Heart left ventricle (tissue), 16 donors: ENCODE results near the gene TSNAXIP1. TPM values are rescaled to one million over a fixed set of nuclear protein-coding genes. Genes with fewer than 3 reads are reported as not detected.

ENCODE experiments used
- ATAC-seq, 4 donors: fragments of 200-7000 bp; cut with Tn5 transposase; one replicate each; pipeline ENCODE4 v1.9.1; 2020 to 2022; ENCODE audit warnings: moderate library complexity in 4 of 4, mild to moderate bottlenecking in 3 of 4, moderate number of reproducible peaks in 1 of 4
- DNase-seq, 5 donors: peaks; one replicate each; pipeline ENCODE4 v3.0.0-alpha.2; 2020
- H3K27ac ChIP-seq, 12 donors: fragments of 200-600 bp; sonication (generic) in 4 of 12; one replicate each; pipeline versions ENCODE4 v1.5.0 to v1.8.0; 2016 to 2022; ENCODE audit warnings: mild to moderate bottlenecking in 2 of 12
- H3K27me3 ChIP-seq, 9 donors: fragments of 200-600 bp; sonication (generic) in 2 of 9; one replicate each; pipeline versions ENCODE4 v1.5.1 to v1.8.0; 2016 to 2022; ENCODE audit warnings: mild to moderate bottlenecking in 3 of 9
- H3K36me3 ChIP-seq, 9 donors: fragments of 200-600 bp; sonication (generic) in 2 of 9; one replicate each; pipeline versions ENCODE4 v1.5.0 to v1.8.0; 2018 to 2022; ENCODE audit warnings: mild to moderate bottlenecking in 2 of 9
- H3K4me1 ChIP-seq, 12 donors: fragments of 200-600 bp; sonication (generic) in 4 of 12; one replicate each; pipeline versions ENCODE4 v1.5.0 to v1.8.0; 2016 to 2022; ENCODE audit warnings: mild to moderate bottlenecking in 3 of 12
- H3K4me3 ChIP-seq, 12 donors: fragments of 200-600 bp; sonication (generic) in 4 of 12; one replicate each; pipeline versions ENCODE4 v1.5.0 to v1.8.0; 2017 to 2022; ENCODE audit warnings: mild to moderate bottlenecking in 9 of 12, moderate library complexity in 4 of 12
- H3K9me3 ChIP-seq, 12 donors: fragments of 200-600 bp; sonication (generic) in 4 of 12; one replicate each; pipeline versions ENCODE4 v1.5.0 to v1.8.0; 2016 to 2022; ENCODE audit warnings: mild to moderate bottlenecking in 1 of 12
- POLR2A ChIP-seq, 2 donors: fragments of 450-650 bp; IDR thresholded peaks; one replicate each; pipeline ENCODE4 v1.6.1; 2017; ENCODE audit warnings: antibody characterized with exemption in 2 of 2, mild to moderate bottlenecking in 2 of 2, moderate library complexity in 2 of 2
- WGBS, 4 donors: extraction: QIAGEN DNeasy Blood & Tissue Kit in 2 of 4; methylation state at CpG; one replicate each; pipeline versions ENCODE4 v1.1.5 to v1.1.7; 2013 to 2018; 5-methylcytosine and 5-hydroxymethylcytosine counted together
- intact Hi-C, 10 donors: fragments of 100-400 bp; cut with DNase I; formaldehyde crosslinking; loops; one replicate each; pipeline versions ENCODE4 v1.11.1 to v1.14.2; 2022
- polyA plus RNA-seq, 2 donors: library from polyadenylated mRNA; stranded (reverse); fragments of 200-250 nt; gene quantifications; one replicate each; pipeline ENCODE4 v1.2.3, GENCODE V29; 2013
- total RNA-seq, 9 donors: library from RNA; depleted of rRNA in 2 of 9; stranded (reverse); fragments of >200 nt in 2 of 9; fragmentation: NEBNext Ultra II Directional in 3 of 9; extraction: Animal tissue kit (Norgen Biotek cat#: 25700) in 3 of 9; gene quantifications; one replicate each; pipeline versions ENCODE4 v1.1.0 to v1.2.4, GENCODE V29; 2016 to 2023
- TF ChIP-seq, protein P1 (sequence below), 12 donors: fragments of 200-600 bp; sonication (generic) in 4 of 12; IDR thresholded peaks; one replicate each; pipeline versions ENCODE4 v1.5.0 to v1.8.0; 2018 to 2022; ENCODE audit warnings: antibody characterized with exemption in 12 of 12, mild to moderate bottlenecking in 5 of 12
- donor health status: ischemic (EF 13 %, LVEDD 7.1; RV severe dilation, severe dysfunction).
- donor health status: healthy with polysubstance abuse.
- donor health status: DM: no; HTN: yes; CAD: no.
- donor health status: DM: no; HTN: no; CAD: no.
- donor health status: ischemic (EF 25% LVEDD 6.9; RV normal size, moderate dysfunction).
- donor health status: ischemic (EF 25% LVEDD 5.7; RV mildly dilated, moderate dysfunction).
- donor health status: healthy.
- donor health status: DM: yes; HTN: yes; CAD: no.
- donor health status: ischemic (EF 35%, LVEDD 5.7; RV mildly dilated, moderate dysfunction).
- donor health status: nonischemic (EF 11% LVEDD 7.7; RV severe dilation, severe dysfunction).
- donor health status: DM: yes; HTN: yes; CAD: no.
- donor health status: PGD.
- donor health status: ischemic (EF 29% LVEDD 5.4; RV normal size, mild dysfunction).
- donor health status: nonischemic (EF 23%, LVEDD 6.1; RV moderate dilation, normal function).

The TSNAXIP1 gene
- total and polyA plus RNA-seq, 11 donors: 0.16 to 0.93 (median 0.57) TPM; not detected in 1

DNA sequence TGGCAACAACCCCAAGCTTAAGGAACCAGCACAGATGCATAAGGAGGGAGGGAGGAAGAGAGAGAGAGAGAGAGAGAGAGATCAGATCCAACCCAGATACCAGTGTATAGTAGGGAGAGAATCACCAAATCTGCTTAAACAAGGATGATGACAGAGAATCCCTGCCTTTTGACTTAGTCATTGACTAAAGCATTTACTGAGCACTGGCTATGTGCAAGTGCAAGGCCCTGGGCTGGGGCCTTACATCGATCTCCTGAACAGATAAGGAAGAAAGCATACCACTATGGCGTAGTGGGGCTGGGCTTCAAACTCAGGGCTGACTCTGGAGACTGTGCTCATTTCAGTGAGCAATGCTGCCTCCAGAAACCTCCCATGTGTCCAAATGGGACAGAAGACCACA lies 15.8 kb downstream of the TSNAXIP1 start:
- Histone ChIP-seq H3K9me3 (no peaks in the 10 kb centered on the region), H3K4me3 (no peak overlapping the region), H3K36me3 (peaks cover 0 to 11% (median 0%) of the 10 kb centered on the region in 9 donors), H3K4me1 (no peaks in the 10 kb centered on the region), H3K27me3 (no peaks in the 10 kb centered on the region), H3K27ac (no peak overlapping the region)
- DNase-seq (no peak), ATAC-seq (no peak)
- intact Hi-C loops: no loop called here
- 84 to 91% (median 86%) methylated on average over 2 of the region's 2 CpGs for WGBS, 4 donors
- TF ChIP-seq, protein P1, sequence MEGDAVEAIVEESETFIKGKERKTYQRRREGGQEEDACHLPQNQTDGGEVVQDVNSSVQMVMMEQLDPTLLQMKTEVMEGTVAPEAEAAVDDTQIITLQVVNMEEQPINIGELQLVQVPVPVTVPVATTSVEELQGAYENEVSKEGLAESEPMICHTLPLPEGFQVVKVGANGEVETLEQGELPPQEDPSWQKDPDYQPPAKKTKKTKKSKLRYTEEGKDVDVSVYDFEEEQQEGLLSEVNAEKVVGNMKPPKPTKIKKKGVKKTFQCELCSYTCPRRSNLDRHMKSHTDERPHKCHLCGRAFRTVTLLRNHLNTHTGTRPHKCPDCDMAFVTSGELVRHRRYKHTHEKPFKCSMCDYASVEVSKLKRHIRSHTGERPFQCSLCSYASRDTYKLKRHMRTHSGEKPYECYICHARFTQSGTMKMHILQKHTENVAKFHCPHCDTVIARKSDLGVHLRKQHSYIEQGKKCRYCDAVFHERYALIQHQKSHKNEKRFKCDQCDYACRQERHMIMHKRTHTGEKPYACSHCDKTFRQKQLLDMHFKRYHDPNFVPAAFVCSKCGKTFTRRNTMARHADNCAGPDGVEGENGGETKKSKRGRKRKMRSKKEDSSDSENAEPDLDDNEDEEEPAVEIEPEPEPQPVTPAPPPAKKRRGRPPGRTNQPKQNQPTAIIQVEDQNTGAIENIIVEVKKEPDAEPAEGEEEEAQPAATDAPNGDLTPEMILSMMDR (IDR thresholded peaks at IDR 0.05): no peak
- no peak for TF ChIP-seq POLR2A (IDR thresholded peaks at IDR 0.05)

DNA sequence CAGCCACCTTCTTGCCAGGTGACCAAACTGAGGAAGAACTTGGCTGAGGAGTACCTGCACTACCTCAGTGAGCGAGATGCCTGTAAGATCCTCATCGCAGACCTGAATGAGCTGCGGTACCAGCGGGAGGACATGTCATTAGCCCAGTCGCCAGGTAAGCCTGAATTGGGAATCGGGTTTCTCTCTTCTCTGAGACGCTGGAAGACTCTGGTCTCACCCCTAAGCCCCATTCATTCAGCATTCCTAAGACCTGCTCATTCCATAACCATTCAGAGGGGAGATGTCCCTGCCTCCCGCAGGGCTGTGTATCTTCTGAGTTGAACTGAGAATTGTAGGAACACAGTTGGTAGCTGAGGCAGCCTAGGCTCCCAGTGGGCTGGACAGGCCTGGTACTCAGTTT lies 18.4 kb downstream of the TSNAXIP1 start:
- Histone ChIP-seq H3K36me3 (peaks cover 0 to 38% (median 20%) of the 10 kb centered on the region in 9 donors), H3K27me3 (no peaks in the 10 kb centered on the region), H3K4me3 (no peak overlapping the region), H3K4me1 (no peaks in the 10 kb centered on the region), H3K27ac (no peak overlapping the region), H3K9me3 (no peaks in the 10 kb centered on the region)
- ATAC-seq: no peak
- TF ChIP-seq, protein P1 (IDR thresholded peaks at IDR 0.05): no peak
- TF ChIP-seq POLR2A (IDR thresholded peaks at IDR 0.05): no peak
- 87 to 91% (median 88%) methylated on average over 8 of the region's 8 CpGs for WGBS, 4 donors
- peak in 1 of 5 donors; percentile 11 for DNase-seq
- intact Hi-C loops: loop anchor here in 1 of 10 donors (5.0 kb wide), 2 partner anchors 153 to 217 kb away; no protein-coding TSS in a partner anchor

DNA sequence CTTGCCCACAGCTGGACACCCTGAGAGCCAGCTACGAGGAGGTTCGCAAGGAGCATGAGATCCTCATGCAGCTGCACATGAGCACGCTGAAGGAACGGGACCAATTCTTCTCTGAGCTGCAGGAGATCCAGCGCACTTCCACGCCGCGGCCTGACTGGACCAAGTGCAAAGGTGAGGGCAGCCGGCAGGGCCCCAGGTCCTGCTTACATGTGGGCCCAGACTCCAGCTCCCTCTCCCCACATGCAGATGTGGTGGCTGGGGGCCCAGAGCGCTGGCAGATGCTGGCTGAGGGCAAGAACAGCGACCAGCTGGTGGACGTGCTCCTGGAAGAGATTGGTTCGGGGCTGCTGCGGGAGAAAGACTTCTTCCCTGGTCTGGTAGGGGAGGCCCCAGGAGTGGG lies 19.2 kb downstream of the TSNAXIP1 start:
- WGBS, 4 donors: 88 to 96% (median 94%) methylated on average over 9 to 14 of the region's 14 CpGs
- Histone ChIP-seq H3K4me3 (no peak overlapping the region), H3K27me3 (no peaks in the 10 kb centered on the region), H3K27ac (no peak overlapping the region), H3K4me1 (no peaks in the 10 kb centered on the region), H3K9me3 (no peaks in the 10 kb centered on the region), H3K36me3 (peaks cover 0 to 45% (median 28%) of the 10 kb centered on the region in 9 donors)
- TF ChIP-seq, protein P1 (IDR thresholded peaks at IDR 0.05): no peak
- no peak for TF ChIP-seq POLR2A (IDR thresholded peaks at IDR 0.05)
- ATAC-seq: no peak
- intact Hi-C loops: loop anchor here in 1 of 10 donors (5.0 kb wide), 2 partner anchors 154 to 216 kb away; no protein-coding TSS in a partner anchor
- DNase-seq: peak in 1 of 5 donors; percentile 42

DNA sequence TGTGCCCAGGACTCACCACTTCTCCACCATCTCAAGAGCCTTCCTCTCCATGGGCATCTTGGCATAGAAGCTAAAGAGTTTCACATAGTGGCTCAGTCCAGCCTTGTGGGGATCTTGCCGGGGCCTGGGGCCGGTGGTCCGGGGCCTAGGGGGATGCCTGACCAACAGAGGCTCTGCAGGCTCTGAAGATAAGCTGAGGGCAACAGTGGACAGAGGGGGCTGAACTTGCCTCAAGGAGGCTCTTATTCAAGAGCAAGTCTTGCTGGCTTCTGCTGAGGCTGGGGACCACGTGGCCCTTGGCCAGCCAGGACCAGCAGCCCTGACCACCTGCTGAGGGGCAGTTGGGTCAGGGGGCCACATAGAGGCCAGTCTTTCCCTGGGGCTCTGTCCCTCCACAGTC lies 22.0 kb downstream of the TSNAXIP1 start:
- TF ChIP-seq, protein P1 (IDR thresholded peaks at IDR 0.05): no peak
- no peak for TF ChIP-seq POLR2A (IDR thresholded peaks at IDR 0.05)
- Histone ChIP-seq H3K4me3 (no peak overlapping the region), H3K27ac (no peak overlapping the region), H3K4me1 (peaks cover 0 to 13% (median 8%) of the 10 kb centered on the region in 12 donors), H3K27me3 (no peaks in the 10 kb centered on the region), H3K36me3 (peaks cover 0 to 58% (median 40%) of the 10 kb centered on the region in 9 donors), H3K9me3 (no peaks in the 10 kb centered on the region)
- ATAC-seq (no peak), DNase-seq (peak in 1 of 5 donors; percentile 39)
- intact Hi-C loops: loop anchor here in 1 of 10 donors (5.0 kb wide), 2 partner anchors 156 to 214 kb away; no protein-coding TSS in a partner anchor
- 94 to 96% (median 96%) methylated on average over 4 of the region's 4 CpGs; no CpG with 5 or more reads in 1 of the 4 donors for WGBS, 4 donors
